LNCaP clone FGC (cell line): ENCODE data around the gene NAGLU.

Experiments
- DNase-seq: peaks from one replicate; pipeline ENCODE4 v3.0.0-alpha.2; 2011; ENCODE audit warnings: low read depth
- H3K4me3 ChIP-seq: 2 replicates; pipeline ENCODE4 v1.5.1; 2011; ENCODE audit warnings: mild to moderate bottlenecking, low read depth, low read length, control low read depth
- CTCF ChIP-seq: IDR thresholded peaks from 2 replicates; pipeline ENCODE4 v1.5.1; 2012; ENCODE audit warnings: mild to moderate bottlenecking; ENCODE audit not compliant: control insufficient read depth, insufficient read depth; ENCODE audit errors: extremely low read depth

NAGLU gene

GRCh38 chr17:42507671-42508070 is 28.4 kb upstream of the NAGLU start:
- no peak for DNase-seq
- no peak overlapping the region for H3K4me3 ChIP-seq
- TF ChIP-seq CTCF, result no peak

GRCh38 chr17:42508426-42509165 is 27.4 kb upstream of the NAGLU start:
- DNase-seq, result no peak

GRCh38 chr17:42509409-42509808 is 26.6 kb upstream of the NAGLU start:
- DNase-seq, result no peak
- no peak for TF ChIP-seq CTCF
- H3K4me3 ChIP-seq, result no peak overlapping the region

More at GRCh38 chr17:42508426-42509165, 27.4 kb upstream of the NAGLU start:
- H3K4me3 ChIP-seq, result no peak overlapping the region
- TF ChIP-seq CTCF, result no peak

DNA sequence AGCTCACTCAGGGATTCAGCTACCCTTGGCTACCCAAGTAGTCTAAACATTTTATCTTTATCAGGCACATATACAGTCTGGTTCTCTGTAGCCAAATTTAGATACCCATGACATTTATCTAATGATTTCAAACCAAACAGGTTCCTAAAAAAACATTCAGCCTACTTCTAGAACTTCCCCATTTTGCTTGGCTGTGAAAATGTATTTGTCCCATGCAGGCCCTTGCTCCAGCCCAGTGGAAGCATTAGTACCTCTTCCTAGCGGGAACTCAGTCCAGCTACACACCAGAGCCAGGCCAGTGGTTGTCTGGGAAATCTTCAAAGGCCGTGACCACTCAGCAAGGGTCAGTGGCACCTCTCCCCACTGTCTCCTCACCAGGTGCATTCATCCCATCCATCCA is 26.2 kb upstream of the NAGLU start:
- no peak for DNase-seq
- H3K4me3 ChIP-seq, result no peak overlapping the region
- TF ChIP-seq CTCF, result no peak

DNA sequence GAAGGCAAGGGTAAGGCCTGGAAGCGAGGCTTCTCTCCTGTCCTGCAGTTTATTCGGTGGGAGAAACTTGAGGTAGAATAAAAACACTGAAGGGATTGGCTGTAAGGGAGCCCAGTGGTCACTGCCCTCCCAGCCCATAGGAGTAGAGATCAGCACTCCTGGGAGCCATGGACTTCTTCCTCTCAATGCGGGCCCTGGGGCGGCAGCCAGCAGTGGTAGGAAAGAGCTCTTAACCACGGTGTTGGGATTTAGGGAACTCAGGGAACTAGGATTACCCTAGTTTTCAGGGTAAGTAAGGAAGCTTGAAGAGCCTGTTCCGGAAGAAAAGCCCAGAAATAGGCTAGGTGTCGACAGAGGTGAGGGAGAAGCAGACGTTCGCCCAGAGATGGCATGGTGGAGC is 23.8 kb upstream of the NAGLU start:
- TF ChIP-seq CTCF, result no peak
- H3K4me3 ChIP-seq, result no peak overlapping the region
- DNase-seq, result no peak

DNA sequence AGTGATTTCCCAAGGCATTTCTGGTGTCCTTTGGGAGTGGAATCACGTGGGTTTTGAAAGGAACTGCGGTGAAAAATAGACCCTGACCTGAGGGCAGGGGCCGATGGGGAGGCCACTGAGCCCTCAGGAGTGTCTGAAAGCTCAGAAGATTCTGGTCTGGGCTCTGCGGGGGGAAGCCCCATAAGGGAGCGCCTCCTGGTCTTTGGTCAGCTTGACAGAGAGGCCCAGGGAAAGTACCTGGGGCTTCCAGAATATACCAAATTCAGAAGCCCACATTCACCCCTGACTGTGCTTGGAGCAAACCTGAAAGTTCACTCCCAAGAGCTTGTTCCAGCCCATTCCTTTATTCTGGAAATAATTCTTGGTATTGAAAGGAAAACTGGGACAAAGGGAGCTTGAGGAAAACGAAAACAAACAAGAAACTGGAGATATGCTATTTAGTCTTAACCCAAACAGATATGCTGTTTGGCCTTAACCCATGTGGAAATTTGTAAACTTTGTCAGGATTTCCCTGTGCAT is 23.2 kb upstream of the NAGLU start:
- TF ChIP-seq CTCF, result no peak
- DNase-seq, result no peak
- H3K4me3 ChIP-seq, result no peak overlapping the region

- no peak for TF ChIP-seq CTCF
- no peak for DNase-seq
- no peak overlapping the region for H3K4me3 ChIP-seq
These were observed 22.4 kb upstream of the NAGLU start for GRCh38 chr17:42513686-42514085.
